Activated T-cell treated with anti-CD3 and anti-CD28 coated beads for 24 hours (primary cell): Measurements from ENCODE around the gene KRTAP22-2.

Experiments used
- DNase-seq: peaks from one replicate; pipeline ENCODE4 v3.0.0-alpha.2; 2020; ENCODE audit warnings: low read depth

Gene KRTAP22-2

DNA sequence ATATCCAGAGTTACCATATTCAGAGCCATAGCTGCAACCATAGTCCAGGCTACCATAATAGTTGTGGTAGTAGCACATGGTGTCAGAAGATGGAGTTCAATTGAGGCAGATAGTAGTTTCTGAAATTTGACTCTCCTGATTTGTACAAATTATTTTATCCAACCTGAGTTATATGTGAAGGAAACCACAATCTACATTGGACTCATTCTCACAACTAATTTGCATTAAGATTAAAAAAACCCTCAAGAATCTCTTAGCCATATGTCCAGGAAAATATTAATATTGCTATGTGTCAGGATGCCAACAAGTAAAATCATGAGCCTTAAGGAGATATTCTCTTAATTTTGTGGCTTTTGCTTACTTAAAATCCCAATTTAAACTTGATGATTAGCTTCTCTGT, at the start of gene KRTAP22-2:
Gene KRTAP22-2, minus strand, starts transcription at position 101 of the 400 bp plus-strand sequence.
- DNase-seq, result no peak

- no peak for DNase-seq
These were observed 48.5 kb upstream of the KRTAP22-2 start for GRCh38 chr21:30638686-30639085.

DNA sequence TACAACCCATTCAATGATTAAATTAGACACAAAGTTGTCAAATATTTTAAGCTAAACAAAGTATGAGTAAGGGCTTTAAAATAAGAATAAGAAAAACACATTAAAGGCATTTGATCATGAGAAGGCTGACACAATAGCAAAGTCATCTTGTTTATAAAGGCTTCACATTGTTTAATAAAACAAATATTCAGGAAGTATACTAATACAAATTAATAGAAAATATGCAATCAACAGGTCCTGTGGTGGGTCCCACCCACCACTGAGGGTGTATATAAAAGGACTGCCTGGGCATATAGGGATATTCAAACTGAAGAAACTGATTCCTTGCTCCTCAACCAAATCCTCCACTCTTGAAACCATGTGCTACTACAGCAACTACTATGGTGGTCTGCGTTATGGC, 44.7 kb upstream of the KRTAP22-2 start, which contains the start of gene KRTAP20-2:
Gene KRTAP20-2, plus strand, starts transcription at position 301 of the 400 bp plus-strand sequence. Its CDS starts 58 bp downstream, at position 359.
- DNase-seq, result no peak

- DNase-seq, result no peak
These were observed 39.0 kb upstream of the KRTAP22-2 start for GRCh38 chr21:30629200-30629599.

GRCh38 chr21:30628109-30628508, 37.9 kb upstream of the KRTAP22-2 start:
- no peak for DNase-seq

DNA sequence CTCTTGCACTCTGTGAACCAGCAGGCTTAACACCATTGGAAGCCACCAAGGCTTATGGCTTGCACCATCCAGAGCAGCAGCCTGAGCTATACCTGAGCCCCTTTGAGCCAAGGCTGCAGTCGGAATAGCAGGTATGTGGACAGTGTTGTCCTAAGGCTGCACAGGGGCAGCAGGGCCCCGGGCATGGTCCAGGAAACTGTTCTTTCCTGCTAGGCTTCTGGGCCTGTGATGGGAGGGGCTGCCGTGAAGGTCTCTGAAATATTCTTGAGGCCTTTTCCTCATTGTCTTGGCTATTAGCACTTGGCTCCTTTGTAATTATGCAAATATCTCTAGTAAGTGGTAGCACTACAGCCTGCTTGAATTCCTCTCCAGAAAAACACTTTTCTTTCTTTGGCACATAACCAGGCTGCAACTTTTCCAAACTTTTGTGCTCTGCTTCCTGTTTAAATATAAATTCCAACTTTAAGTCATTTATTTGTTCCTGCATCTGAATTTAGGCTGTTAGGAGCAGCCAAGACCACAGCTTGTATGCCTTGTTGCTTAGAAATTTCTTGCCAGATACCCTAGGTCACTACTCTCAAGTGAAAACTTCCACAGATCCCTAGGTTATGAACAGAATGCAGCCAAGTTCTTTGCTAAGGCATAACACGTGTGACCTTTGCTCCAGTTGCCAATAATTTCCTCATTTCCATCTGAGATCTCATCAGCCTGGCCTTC, 35.4 kb upstream of the KRTAP22-2 start:
- no peak for DNase-seq

- no peak for DNase-seq
These were observed 33.2 kb upstream of the KRTAP22-2 start for GRCh38 chr21:30623362-30623761.

GRCh38 chr21:30620522-30620921, 30.3 kb upstream of the KRTAP22-2 start, which contains the start of gene KRTAP20-4:
KRTAP20-4 (plus strand) TSS chr21:30620627.
- DNase-seq, result no peak

- no peak for DNase-seq
These were observed 29.9 kb upstream of the KRTAP22-2 start for GRCh38 chr21:30620080-30620479.

DNA sequence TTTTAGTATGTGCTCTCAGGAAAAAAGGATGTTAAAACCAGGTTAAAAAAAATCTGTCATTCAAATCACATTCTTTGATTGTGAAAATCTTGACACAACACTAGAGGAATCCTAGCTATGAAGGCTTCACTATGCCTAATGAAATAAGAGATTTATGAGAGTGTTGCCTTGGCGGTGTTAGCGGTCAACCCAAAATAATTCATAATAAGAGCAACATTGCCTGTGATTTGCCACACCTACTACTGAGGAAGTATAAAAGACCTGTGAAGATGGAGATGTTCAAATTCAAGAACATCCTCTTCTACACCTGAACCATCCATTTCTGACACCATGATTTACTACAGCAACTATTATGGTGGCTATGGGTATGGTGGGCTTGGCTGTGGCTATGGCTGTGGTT, 25.9 kb upstream of the KRTAP22-2 start, which contains the start of gene KRTAP20-1:
Gene KRTAP20-1, plus strand, starts transcription at position 301 of the 400 bp plus-strand sequence. Its CDS starts 30 bp downstream, at position 331.
- no peak for DNase-seq

GRCh38 chr21:30615199-30615598, 25.0 kb upstream of the KRTAP22-2 start:
- no peak for DNase-seq

GRCh38 chr21:30613836-30614235, 23.6 kb upstream of the KRTAP22-2 start, which contains the start of gene KRTAP6-1:
KRTAP6-1 (minus strand) TSS chr21:30613930; CDS start chr21:30613904, 26 bp downstream.
- no peak for DNase-seq

GRCh38 chr21:30612132-30612531, 21.9 kb upstream of the KRTAP22-2 start:
- DNase-seq, result no peak

DNA sequence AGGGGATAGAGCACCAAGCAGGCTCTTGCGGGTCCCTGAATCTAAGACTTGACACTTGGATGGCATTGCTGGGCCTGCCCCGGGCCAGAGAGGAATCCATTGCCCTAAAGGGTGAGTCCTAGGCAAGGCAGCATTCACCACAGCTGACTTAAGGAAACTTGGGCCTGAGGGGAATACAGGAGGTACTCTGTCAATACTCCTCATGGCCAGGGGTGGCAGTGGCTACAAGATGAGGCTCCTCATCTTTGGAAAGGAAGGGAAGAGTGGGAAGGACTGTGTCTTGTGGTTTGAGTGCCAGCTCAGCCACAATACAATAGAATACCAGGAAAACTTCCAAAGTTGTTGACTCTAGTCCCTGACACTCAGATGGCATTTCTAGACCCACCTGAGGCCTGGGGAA, 15.8 kb upstream of the KRTAP22-2 start:
- no peak for DNase-seq

DNA sequence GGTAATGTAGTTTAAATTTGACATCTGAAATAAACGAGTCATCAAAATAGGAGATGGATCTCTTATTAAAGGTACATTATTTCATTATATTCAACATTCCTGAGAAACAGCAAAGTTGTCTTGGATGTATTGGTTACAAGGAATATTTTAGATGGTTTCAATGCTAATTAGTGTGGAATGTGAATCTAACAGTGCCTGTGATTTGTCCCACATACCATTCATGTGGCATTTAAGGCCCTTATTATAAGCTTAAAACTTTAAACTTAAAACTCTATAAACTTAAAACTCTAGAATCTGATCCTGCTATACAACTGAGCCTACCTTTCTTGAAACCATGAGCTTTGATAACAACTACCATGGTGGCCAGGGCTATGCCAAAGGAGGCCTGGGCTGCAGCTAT, 10.6 kb upstream of the KRTAP22-2 start, which contains the start of gene KRTAP22-1:
Gene KRTAP22-1, plus strand, starts transcription at position 301 of the 400 bp plus-strand sequence.
- DNase-seq, result no peak

GRCh38 chr21:30598802-30599201, 8.6 kb upstream of the KRTAP22-2 start, which contains the start of gene KRTAP6-2:
KRTAP6-2 (minus strand) TSS chr21:30598902; CDS start chr21:30598874, 28 bp downstream.
- DNase-seq, result no peak

DNA sequence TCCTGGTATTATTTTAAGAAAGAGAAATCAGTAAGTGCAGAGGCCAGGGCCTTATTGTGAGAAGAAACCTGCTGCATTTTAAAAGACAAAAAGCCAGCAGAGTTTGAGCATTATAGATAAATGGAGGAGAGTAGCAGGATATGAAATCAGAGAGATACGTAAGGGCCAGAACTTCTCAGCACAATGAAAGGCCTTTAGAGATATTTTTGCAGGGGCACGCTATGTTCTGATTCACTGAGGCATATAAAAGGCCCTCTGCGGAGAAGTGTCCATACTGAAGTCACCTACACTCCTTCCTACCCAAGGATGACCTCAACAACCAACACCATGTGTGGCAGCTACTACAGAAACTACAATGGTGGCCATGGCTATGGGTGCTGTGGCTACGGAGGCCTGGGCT, 1.9 kb upstream of the KRTAP22-2 start, which contains the start of gene KRTAP6-3:
Gene KRTAP6-3, plus strand, starts transcription at position 301 of the 400 bp plus-strand sequence. Its CDS starts 6 bp downstream, at position 307.
- no peak for DNase-seq

DNA sequence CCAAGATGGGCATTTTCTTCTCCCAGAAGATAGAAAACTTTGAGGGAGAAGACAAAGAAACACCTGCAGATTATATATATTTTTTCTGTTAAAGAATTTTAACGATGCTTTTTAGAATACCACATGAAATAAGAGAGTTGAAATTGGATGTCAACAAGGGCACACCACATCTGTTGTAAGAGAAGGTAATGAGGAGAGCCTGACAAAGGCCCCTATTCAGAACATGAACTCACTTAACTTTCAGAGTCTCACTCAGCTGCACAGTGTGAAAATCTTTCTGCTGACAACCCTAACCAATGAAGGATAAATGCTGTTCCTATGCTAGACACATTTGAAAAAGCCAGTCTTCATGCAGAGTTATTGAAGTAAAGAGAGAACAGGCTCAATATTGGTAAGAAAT, 7.3 kb downstream of the KRTAP22-2 start:
- DNase-seq, result no peak

- DNase-seq, result no peak
These were observed 10.1 kb downstream of the KRTAP22-2 start for GRCh38 chr21:30580132-30580531.

DNA sequence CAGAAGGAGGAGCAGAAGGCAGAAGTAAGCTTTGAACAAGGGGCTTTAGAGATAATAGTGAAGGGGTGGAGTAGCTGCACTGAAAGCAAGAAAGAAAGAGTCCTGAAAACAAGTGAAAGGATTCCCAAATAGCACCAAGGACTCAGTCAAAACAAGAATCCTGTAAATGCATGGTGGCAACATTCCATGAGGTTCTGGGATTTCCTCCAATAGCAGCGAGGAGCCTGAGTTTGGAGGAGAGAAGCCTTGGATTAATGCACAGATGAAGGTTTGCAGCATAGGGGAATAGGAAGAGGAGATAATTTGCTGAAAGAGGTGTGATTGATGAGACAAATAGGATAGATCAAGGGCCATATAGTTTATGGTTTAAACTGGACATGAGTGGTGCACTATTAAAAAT, 10.9 kb downstream of the KRTAP22-2 start:
- DNase-seq, result no peak

DNA sequence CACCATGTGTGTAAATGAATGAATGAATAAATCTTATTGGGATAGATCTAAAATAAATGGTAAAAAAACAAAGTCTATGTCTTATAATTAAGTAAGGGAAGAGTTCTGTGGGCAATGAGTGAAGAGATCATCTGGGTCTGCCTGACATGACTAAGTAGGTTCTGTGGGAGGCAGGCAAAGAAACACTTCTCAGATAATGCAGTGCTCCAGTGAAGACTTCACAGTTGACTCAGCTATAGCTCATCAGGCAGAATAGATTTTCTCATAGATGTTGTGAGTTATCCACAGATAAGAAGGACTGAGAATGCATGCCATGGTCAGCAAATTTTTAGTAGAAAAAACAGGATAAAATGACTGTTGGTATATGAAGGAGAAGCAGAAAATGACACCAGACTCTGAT, 12.4 kb downstream of the KRTAP22-2 start:
- DNase-seq, result no peak

- DNase-seq, result no peak
These were observed 22.6 kb downstream of the KRTAP22-2 start for GRCh38 chr21:30567617-30568016.

DNA sequence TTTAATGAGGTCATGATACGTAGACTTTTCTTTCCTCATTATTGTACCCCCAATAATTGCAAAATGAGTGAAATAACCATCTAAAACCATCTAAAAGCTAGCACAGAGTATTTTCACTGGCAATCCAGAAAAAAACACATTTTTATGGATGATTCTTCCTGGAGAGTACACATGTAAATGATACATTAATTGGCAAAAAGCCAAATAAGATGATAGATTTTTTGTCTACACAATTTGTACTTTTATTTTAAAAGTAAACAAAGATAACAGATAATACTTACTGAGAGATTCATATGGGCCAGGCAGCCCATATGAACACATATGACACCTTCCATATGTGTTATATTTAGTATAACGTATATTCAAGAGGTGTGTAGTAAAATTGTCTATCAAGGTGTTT, 26.6 kb downstream of the KRTAP22-2 start:
- no peak for DNase-seq
